Loucy (cell line): ENCODE data around the gene HBB.

Experiments
- H2AFZ ChIP-seq: fragments of 200-600 bp; sonication (generic); 2 replicates; pipeline ENCODE4 v1.6.0; 2016; ENCODE audit warnings: antibody characterized with exemption, mild to moderate bottlenecking, low read length, moderate library complexity
- H3F3A ChIP-seq: fragments of 200-600 bp; 2 replicates; pipeline ENCODE4 v1.6.0; 2016; ENCODE audit warnings: antibody characterized with exemption, low read depth, mild to moderate bottlenecking
- H3K27me3 ChIP-seq: fragments of 200-600 bp; sonication (generic); 2 replicates; pipeline ENCODE4 v1.6.1; 2014; ENCODE audit warnings: low read length, mild to moderate bottlenecking; ENCODE audit not compliant: insufficient read depth, poor library complexity, severe bottlenecking
- H3K36me3 ChIP-seq: fragments of 200-600 bp; sonication (generic); 2 replicates; pipeline ENCODE4 v1.6.1; 2016; ENCODE audit warnings: low read length; ENCODE audit not compliant: insufficient read depth
- H3K4me1 ChIP-seq: fragments of 200-600 bp; sonication (generic); 2 replicates; pipeline ENCODE4 v1.5.1; 2014; ENCODE audit warnings: low read length, mild to moderate bottlenecking; ENCODE audit not compliant: insufficient read depth, poor library complexity, severe bottlenecking
- H3K4me2 ChIP-seq: fragments of 200-600 bp; sonication (generic); 2 replicates; pipeline ENCODE4 v1.6.0; 2014; ENCODE audit warnings: antibody characterized with exemption, low read length, low read depth, mild to moderate bottlenecking; ENCODE audit not compliant: poor library complexity, severe bottlenecking
- H3K4me3 ChIP-seq: fragments of 200-600 bp; sonication (generic); 2 replicates; pipeline ENCODE4 v1.5.1; 2014; ENCODE audit warnings: low read length, mild to moderate bottlenecking, mixed read lengths; ENCODE audit not compliant: poor library complexity, severe bottlenecking
- H3K79me2 ChIP-seq: fragments of 200-600 bp; sonication (generic); 2 replicates; pipeline ENCODE4 v1.6.1; 2014; ENCODE audit warnings: low read length; ENCODE audit not compliant: insufficient read depth
- H3K9ac ChIP-seq: fragments of 200-600 bp; sonication (generic); 2 replicates; pipeline ENCODE4 v1.6.0; 2014; ENCODE audit warnings: mild to moderate bottlenecking, low read depth, low read length, moderate library complexity; ENCODE audit not compliant: poor library complexity, severe bottlenecking
- H3K9me2 ChIP-seq: fragments of 200-600 bp; sonication (generic); replicated peaks from 2 replicates; pipeline ENCODE4 v1.6.1; 2016; ENCODE audit warnings: low read depth, low read length, mixed read lengths
- H3K9me3 ChIP-seq: fragments of 200-600 bp; sonication (generic); 2 replicates; pipeline ENCODE4 v1.6.1; 2014; ENCODE audit warnings: mild to moderate bottlenecking, antibody characterized with exemption, low read length, low read depth; ENCODE audit not compliant: insufficient read depth
- H4K20me1 ChIP-seq: fragments of 200-600 bp; sonication (generic); 2 replicates; pipeline ENCODE4 v1.6.0; 2014; ENCODE audit warnings: antibody characterized with exemption, low read length, mild to moderate bottlenecking; ENCODE audit not compliant: insufficient read depth, poor library complexity, severe bottlenecking
- CTCF ChIP-seq: fragments of 200-600 bp; sonication (generic); conservative IDR thresholded peaks from 2 replicates; pipeline ENCODE4 v1.5.1; 2014; ENCODE audit warnings: mild to moderate bottlenecking, antibody characterized with exemption, low read length
- EZH2phosphoT487 ChIP-seq: fragments of 200-600 bp; IDR thresholded peaks from 2 replicates; pipeline ENCODE4 v1.6.1; 2018; ENCODE audit warnings: antibody characterized with exemption, mild to moderate bottlenecking, moderate library complexity, borderline replicate concordance

The HBB gene

DNA sequence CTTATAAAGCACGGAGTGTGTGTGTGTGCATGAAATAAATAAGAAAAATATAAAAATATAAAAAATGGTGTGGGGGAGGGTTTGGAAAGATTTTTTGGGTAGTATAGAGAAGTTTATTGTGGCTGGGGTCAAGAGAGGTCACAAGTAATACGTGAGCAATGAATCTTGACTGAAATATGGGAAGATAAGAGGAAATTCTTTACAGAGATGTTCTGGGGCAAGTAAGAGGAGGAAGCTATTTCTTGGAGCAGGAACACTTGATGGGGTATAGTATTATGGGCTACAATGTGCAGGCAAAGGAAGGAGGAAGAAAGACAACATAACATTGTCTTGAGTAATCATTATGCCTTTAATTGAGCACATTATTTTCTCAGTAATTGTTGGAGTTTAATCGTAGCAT is 5.3 kb upstream of the HBB start:
- no peaks in the 10 kb centered on the region for H3K79me2 ChIP-seq
- H4K20me1 ChIP-seq, result no peaks in the 10 kb centered on the region
- no peaks in the 10 kb centered on the region for H3K4me1 ChIP-seq
- H3K27me3 ChIP-seq, result no peaks in the 10 kb centered on the region
- no peak overlapping the region for H3K9ac ChIP-seq
- no peak overlapping the region for H3K4me3 ChIP-seq
- H3K9me2 ChIP-seq, result no peaks in the 10 kb centered on the region
- no peak overlapping the region for H2AFZ ChIP-seq
- no peak for TF ChIP-seq EZH2phosphoT487
- TF ChIP-seq CTCF, result no peak
- H3K9me3 ChIP-seq, result no peaks in the 10 kb centered on the region
- no peaks in the 10 kb centered on the region for H3K36me3 ChIP-seq
- no peak overlapping the region for H3K4me2 ChIP-seq
- no peaks in the 10 kb centered on the region for H3F3A ChIP-seq

- Histone ChIP-seq H3F3A (no peaks in the 10 kb centered on the region), H3K9me2 (no peaks in the 10 kb centered on the region), H3K9ac (no peak overlapping the region), H3K4me3 (no peak overlapping the region), H3K9me3 (no peaks in the 10 kb centered on the region), H3K4me1 (no peaks in the 10 kb centered on the region), H4K20me1 (no peaks in the 10 kb centered on the region), H2AFZ (no peak overlapping the region), H3K79me2 (no peaks in the 10 kb centered on the region), H3K36me3 (no peaks in the 10 kb centered on the region), H3K27me3 (no peaks in the 10 kb centered on the region), H3K4me2 (no peak overlapping the region)
- no peak for TF ChIP-seq EZH2phosphoT487
- TF ChIP-seq CTCF, result no peak
Observed at GRCh38 chr11:5231111-5231510, 4.2 kb upstream of the HBB start.

DNA sequence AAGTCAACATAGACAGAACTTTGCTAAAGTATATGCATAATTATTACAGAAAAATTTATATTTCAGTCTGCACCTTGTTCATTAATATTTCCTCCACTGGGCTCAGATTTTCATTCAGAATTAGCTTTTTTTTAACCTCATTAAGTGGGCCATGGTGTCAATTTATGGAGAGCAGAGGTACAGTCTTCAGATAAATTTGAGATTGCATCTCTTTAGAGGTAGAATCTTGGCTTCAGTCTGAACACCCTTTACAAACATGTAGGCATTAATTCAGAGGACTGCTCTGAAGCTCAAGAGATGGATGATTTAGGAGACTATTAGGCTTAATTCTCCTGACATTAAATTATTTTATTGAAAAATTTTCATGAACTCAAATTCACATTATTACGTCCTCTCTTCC is 3.4 kb upstream of the HBB start:
- TF ChIP-seq CTCF (no peak), EZH2phosphoT487 (no peak)
- no peaks in the 10 kb centered on the region for H3K4me1 ChIP-seq
- no peaks in the 10 kb centered on the region for H3K27me3 ChIP-seq
- H3K9ac ChIP-seq, result no peak overlapping the region
- no peaks in the 10 kb centered on the region for H3F3A ChIP-seq
- no peaks in the 10 kb centered on the region for H3K36me3 ChIP-seq
- H2AFZ ChIP-seq, result no peak overlapping the region
- H3K4me3 ChIP-seq, result no peak overlapping the region
- H3K79me2 ChIP-seq, result no peaks in the 10 kb centered on the region
- no peaks in the 10 kb centered on the region for H4K20me1 ChIP-seq
- no peaks in the 10 kb centered on the region for H3K9me3 ChIP-seq
- H3K4me2 ChIP-seq, result no peak overlapping the region
- no peaks in the 10 kb centered on the region for H3K9me2 ChIP-seq
